Measurements from ENCODE around the gene ARPC5L.
"Not testable (repeated sequence)": the region's sequence is repeated elsewhere in the genome, so short reads cannot be mapped to it uniquely, and the experiment has no call there.

The ARPC5L gene

DNA sequence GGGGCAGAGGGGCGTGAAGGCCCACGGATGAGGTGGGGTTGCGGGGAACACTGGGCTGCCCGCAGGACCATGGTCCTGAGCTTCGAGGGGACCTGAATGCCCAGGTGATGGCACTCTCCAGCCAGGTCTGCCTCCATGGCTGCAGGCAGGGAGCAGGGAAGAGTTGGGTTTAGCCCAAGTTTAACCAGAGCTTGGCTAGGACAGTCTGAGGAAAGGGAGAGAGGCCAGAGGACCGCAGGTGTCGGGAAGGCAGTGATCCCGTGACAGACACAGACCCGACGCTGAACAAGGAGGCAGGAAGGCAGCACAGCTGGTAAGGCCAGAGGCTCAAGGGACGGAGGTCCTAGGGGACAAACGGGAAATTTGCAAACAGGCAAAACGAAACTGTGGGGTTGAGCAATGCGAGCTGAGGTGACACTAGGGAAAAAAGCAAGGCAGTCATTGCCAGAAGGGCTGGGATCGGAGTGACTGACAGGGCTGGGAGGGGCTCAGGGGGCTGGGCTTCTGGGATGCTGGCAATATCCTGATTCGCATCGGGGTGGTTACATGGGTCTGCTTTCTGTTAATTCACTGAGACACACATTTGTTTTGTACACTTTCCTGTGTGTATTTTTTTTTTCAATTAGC lies 25.0 kb downstream of the ARPC5L start:
- H3K36me3 Mint-ChIP-seq = peaks cover 40% of the 10 kb centered on the region
- H3K27ac Mint-ChIP-seq = no peak overlapping the region

DNA sequence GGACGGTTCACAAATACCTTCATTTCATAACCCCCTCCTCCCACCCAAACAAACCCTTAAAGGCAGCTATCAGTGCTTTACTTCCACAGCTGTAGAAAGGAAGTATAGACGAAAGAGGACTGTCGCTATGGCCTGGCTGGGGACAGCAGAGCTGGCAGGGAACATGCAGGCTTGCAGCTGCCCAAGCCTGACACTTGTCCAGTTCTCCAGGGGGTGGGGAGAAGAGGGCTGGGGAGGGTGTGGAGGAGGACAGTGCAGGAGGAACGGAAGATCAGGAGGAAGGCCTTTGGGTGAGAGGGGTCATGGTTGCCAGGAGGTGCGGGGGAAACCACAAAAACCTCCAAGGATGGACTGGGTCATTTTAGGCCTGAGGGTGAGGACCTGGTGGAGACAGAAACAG lies 25.9 kb downstream of the ARPC5L start:
- Mint-ChIP-seq H3K36me3 (peaks cover 43% of the 10 kb centered on the region), H3K4me1 (ENCODE audit: low read depth) (no peaks in the 10 kb centered on the region), H3K27me3 (peaks cover 9% of the 10 kb centered on the region), H3K27ac (no peak overlapping the region), H3K4me3 (no peak overlapping the region), H3K9me3 (ENCODE audit: low read depth) (no peaks in the 10 kb centered on the region)

More for the DNA sequence above, 25.0 kb downstream of the ARPC5L start:
- no peak overlapping the region for H3K4me3 Mint-ChIP-seq
- H3K9me3 Mint-ChIP-seq (ENCODE audit: low read depth) = no peaks in the 10 kb centered on the region
- H3K4me1 Mint-ChIP-seq (ENCODE audit: low read depth) = no peaks in the 10 kb centered on the region
- peaks cover 9% of the 10 kb centered on the region for H3K27me3 Mint-ChIP-seq

DNA sequence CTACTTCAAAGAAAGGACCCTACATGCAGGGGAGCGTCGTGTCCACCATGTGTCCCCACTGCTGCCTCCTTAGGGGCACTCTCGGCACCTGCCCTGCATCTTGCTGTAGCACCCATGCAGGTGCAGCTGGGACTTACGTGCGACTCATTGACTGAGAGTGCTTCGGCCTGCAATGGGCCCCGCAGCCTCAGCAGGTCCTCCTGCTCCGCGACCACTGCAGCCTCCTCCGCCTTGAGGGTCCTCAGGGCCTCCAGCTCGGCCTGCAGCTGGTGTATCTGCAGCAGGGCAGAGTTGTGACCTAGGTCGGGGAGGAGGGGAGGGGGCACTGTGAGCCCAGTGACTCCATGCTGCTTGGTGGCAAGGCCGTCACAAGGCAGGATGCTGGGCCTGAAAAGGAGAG lies 27.1 kb downstream of the ARPC5L start:
- H3K27ac Mint-ChIP-seq = no peak overlapping the region
- H3K4me3 Mint-ChIP-seq = no peak overlapping the region
- H3K4me1 Mint-ChIP-seq (ENCODE audit: low read depth) = no peaks in the 10 kb centered on the region
- H3K27me3 Mint-ChIP-seq = peaks cover 9% of the 10 kb centered on the region
- H3K36me3 Mint-ChIP-seq = peaks cover 46% of the 10 kb centered on the region
- H3K9me3 Mint-ChIP-seq (ENCODE audit: low read depth) = no peaks in the 10 kb centered on the region

DNA sequence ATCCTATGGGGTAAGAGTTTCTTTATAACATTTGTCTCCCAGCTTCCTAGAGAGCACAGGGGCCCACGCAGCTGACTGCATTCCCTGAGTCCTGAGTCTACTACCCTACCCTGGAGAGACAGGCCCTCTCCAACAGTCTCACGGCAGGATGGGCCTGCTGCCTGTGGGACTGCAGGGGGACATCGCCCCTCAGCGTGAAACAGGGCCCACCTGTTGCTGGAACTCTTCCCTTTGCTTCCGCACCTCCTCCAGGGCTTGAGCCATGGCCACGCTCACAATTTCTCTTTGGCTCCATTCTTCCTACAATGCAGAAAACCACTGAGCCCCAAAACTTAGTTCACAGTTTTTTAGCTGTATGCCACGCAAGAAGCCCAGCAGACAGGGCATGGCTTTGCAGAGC lies 28.2 kb downstream of the ARPC5L start:
- no peak overlapping the region for H3K27ac Mint-ChIP-seq
- H3K4me1 Mint-ChIP-seq (ENCODE audit: low read depth) = peaks cover 6% of the 10 kb centered on the region
- H3K4me3 Mint-ChIP-seq = no peak overlapping the region
- peaks cover 9% of the 10 kb centered on the region for H3K27me3 Mint-ChIP-seq
- peaks cover 42% of the 10 kb centered on the region for H3K36me3 Mint-ChIP-seq
- H3K9me3 Mint-ChIP-seq (ENCODE audit: low read depth) = no peaks in the 10 kb centered on the region

DNA sequence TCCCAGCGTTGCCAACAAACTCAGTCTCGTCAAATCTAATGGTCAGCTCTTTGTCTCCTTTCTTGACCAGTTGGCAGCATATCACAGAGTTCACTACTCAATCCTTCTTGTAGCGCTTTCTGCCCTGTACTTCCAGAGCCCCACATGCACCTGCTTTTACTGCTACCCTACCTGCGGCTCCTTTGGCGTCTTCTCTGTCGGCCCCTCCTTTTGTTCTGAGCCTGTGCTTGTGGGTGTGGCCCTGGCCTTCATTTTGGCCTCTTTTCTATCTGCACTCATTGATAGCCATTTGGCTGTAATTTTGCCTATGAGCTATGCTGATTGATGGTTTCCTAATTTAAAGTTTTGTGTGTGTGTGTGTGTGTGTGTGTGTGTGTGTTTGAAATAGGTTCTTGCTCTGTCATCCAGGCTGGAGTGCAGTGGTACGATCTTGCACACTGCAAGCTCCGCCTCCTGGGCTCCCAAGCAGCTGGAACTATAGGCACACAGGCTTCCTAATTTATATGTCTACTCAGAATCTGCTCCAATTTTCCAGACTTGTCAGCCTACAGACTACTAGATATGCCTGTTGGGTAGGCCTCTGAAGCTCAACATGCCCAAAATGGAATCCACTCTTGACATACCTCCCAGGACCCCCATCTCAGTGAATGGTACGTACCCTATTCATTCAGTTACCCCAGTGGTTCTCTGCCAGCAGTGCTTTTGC lies 32.3 kb downstream of the ARPC5L start:
- Mint-ChIP-seq H3K36me3 (peaks cover 32% of the 10 kb centered on the region), H3K27me3 (peaks cover 5% of the 10 kb centered on the region), H3K9me3 (ENCODE audit: low read depth) (no peaks in the 10 kb centered on the region), H3K27ac (no peak overlapping the region), H3K4me3 (no peak overlapping the region), H3K4me1 (ENCODE audit: low read depth) (peaks cover 10% of the 10 kb centered on the region)

DNA sequence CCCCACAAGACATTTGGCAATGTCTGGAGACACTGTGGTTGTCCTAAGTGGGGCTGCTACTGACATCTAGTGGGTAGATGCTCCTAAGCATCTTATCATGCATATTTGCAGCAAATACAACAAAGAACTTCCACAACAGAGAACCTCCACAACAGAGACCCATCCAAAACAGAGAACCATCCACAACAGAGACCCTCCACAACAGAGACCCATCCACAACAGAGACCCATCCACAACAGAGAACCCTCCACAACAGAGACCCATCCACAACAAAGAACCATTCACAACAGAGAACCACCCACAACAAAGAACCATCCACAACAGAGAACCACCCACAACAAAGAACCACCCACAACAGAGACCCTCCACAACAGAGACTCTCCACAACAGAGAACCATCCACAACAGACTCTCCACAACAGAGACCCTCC lies 32.8 kb downstream of the ARPC5L start:
- no peaks in the 10 kb centered on the region for H3K9me3 Mint-ChIP-seq (ENCODE audit: low read depth)
- H3K27ac Mint-ChIP-seq = no peak overlapping the region
- H3K4me1 Mint-ChIP-seq (ENCODE audit: low read depth) = peaks cover 10% of the 10 kb centered on the region
- H3K36me3 Mint-ChIP-seq = peaks cover 28% of the 10 kb centered on the region
- H3K4me3 Mint-ChIP-seq = no peak overlapping the region
- H3K27me3 Mint-ChIP-seq = peaks cover 3% of the 10 kb centered on the region

DNA sequence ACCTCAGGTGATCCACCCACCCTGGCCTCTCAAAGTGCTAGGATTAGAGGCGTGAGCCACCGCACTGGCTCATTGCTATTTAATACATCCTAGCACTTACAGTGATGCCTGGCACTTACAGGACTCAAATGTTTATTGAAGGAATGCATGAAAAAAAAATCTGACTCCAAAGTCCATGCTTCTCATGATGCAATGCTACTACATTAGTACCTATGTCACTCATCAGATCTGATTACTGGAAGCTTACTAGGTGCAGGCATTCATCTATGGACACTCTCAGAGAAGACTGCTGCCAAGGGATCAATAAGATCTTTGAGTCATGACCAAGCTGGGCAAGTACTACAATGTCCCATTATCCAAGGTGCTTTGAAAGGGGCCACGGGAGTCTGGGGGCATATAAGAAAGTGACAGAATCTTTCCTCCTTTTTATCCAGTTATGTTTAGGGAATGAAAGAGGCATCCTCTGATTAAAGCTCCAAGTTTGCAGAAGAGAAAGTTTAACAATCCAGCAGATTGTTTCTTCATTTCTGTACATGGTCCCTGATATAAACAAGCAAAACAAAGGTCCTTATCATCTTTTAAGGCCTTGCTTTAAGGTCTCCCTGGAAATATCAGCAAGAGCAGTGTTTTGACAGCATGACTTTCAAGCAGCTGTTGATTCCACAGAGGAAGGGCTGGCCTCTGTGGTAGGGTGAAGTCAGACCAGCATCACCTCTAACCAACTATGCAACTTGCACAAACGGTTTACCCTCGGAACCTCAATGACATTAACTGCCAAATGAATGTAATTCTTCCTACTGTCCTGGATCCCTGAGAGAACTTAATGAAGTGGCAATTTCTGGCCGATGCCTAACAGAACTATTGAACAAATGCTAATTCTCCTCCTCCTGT lies 35.9 kb downstream of the ARPC5L start:
- peaks cover 22% of the 10 kb centered on the region for H3K36me3 Mint-ChIP-seq
- no peak overlapping the region for H3K4me3 Mint-ChIP-seq

DNA sequence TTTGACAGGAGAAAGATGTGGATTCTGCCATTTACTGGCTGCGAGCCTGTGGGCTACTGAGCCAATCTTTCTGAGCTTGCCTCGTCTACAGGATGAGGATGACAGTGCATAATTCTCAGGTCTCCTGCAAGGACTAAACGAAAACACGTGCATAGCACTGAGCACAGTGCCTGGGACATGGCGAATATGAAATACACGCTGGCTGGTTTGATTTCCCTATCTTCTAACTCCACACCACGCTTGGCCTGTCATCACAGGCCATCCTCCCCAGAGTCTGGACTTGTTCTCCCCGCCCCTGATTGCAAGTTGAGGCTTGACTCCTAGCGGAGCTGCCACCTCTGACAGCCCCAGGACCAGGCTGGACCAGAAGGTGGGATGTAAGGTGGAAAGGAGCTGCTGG lies 37.9 kb downstream of the ARPC5L start:
- Mint-ChIP-seq H3K27me3 (peaks cover 4% of the 10 kb centered on the region), H3K4me3 (no peak overlapping the region), H3K36me3 (peaks cover 23% of the 10 kb centered on the region), H3K27ac (no peak overlapping the region), H3K4me1 (ENCODE audit: low read depth) (peaks cover 6% of the 10 kb centered on the region), H3K9me3 (ENCODE audit: low read depth) (no peaks in the 10 kb centered on the region)

More for the DNA sequence above, 35.9 kb downstream of the ARPC5L start:
- Mint-ChIP-seq H3K9me3 (ENCODE audit: low read depth) (no peaks in the 10 kb centered on the region), H3K4me1 (ENCODE audit: low read depth) (peaks cover 10% of the 10 kb centered on the region), H3K27me3 (no peaks in the 10 kb centered on the region), H3K27ac (no peak overlapping the region)

DNA sequence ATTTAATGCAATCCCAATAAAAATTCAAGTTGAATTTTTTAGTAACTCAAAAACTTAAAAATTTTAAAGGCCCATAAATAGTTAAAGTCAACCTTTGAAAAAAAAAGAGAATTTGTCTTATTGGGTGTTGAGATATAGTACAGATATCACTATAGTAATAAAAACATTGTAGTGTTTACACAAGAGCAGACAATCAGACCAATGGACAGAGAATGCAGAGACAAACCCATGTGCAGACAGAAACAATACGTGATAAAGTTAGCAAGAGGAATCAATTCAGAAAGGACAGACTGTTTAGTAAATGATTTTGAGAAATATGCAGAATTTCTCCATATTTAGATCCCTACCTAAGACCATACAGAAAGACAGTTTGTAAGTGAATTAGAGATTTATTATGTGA lies 45.0 kb downstream of the ARPC5L start:
- H3K27ac Mint-ChIP-seq = no peak overlapping the region
- H3K27me3 Mint-ChIP-seq = peaks cover 4% of the 10 kb centered on the region
- peaks cover 38% of the 10 kb centered on the region for H3K36me3 Mint-ChIP-seq
- no peaks in the 10 kb centered on the region for H3K9me3 Mint-ChIP-seq (ENCODE audit: low read depth)
- no peaks in the 10 kb centered on the region for H3K4me1 Mint-ChIP-seq (ENCODE audit: low read depth)
- no peak overlapping the region for H3K4me3 Mint-ChIP-seq

DNA sequence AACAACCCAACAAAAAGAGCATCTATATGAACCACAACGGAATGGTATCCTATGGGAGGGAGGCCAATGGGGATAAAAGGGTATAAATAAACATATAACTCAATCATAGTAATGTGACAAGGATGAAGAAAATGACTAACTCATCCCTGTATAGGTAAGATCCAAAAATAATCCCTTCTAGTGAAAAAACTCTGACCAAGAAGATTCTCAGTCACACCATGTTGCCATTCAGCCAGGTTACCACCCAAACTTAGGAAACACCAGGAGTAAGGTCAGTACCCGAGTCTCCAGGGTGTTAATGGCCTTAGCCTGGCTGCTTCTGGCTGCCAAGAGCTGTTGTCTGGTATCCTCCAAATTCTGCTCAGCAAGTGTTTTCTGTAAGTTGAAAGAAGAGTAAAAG lies 46.2 kb downstream of the ARPC5L start:
- Mint-ChIP-seq H3K36me3 (peaks cover 38% of the 10 kb centered on the region), H3K27me3 (peaks cover 2% of the 10 kb centered on the region), H3K9me3 (ENCODE audit: low read depth) (no peaks in the 10 kb centered on the region), H3K4me3 (no peak overlapping the region), H3K27ac (no peak overlapping the region), H3K4me1 (ENCODE audit: low read depth) (no peaks in the 10 kb centered on the region)

DNA sequence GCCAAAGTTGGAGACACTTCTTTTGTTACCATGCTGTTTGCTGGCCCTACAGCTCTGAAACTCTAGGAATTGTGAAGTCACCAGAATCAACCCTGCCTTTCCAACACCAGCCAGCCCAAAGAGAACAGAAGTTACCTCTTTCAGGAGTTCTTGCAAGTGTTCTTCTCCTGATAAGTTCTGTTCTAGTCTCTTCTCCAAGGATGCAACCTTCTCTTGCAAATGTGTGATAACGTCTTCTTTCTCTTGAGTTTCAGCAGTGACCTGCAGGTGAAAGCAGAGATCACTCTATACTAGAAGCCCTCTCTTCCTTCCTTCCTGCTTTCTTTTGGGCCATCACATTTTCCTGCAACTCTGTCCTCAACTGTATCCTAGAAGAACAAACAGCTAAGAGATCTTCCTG lies 49.8 kb downstream of the ARPC5L start:
- H3K4me3 Mint-ChIP-seq = no peak overlapping the region
- H3K36me3 Mint-ChIP-seq = peaks cover 44% of the 10 kb centered on the region
- H3K9me3 Mint-ChIP-seq (ENCODE audit: low read depth) = no peaks in the 10 kb centered on the region
- H3K27me3 Mint-ChIP-seq = no peaks in the 10 kb centered on the region
- H3K27ac Mint-ChIP-seq = peak overlapping the region; percentile 34
- no peaks in the 10 kb centered on the region for H3K4me1 Mint-ChIP-seq (ENCODE audit: low read depth)

DNA sequence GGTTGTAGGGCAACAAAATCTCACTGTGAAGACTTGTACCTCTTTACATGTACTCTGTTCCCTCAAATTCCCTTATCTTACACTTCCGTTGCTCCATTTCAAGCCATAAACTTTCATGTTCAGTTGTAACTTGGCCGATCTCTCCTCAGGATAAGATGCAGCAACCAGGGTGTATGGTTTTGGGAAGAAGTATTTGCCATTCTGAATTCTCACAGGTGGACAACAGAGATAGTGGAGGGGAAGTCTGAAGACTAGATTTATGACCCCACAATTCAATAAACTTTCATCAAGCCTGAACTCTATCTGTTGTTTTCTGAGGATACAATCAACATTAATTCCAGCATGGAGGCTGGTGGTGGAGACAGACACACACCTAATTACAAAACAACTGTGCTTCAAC lies 51.4 kb downstream of the ARPC5L start:
- Mint-ChIP-seq H3K36me3 (peaks cover 35% of the 10 kb centered on the region), H3K4me3 (no peak overlapping the region), H3K4me1 (ENCODE audit: low read depth) (no peaks in the 10 kb centered on the region), H3K27me3 (no peaks in the 10 kb centered on the region), H3K9me3 (ENCODE audit: low read depth) (no peaks in the 10 kb centered on the region), H3K27ac (no peak overlapping the region)

DNA sequence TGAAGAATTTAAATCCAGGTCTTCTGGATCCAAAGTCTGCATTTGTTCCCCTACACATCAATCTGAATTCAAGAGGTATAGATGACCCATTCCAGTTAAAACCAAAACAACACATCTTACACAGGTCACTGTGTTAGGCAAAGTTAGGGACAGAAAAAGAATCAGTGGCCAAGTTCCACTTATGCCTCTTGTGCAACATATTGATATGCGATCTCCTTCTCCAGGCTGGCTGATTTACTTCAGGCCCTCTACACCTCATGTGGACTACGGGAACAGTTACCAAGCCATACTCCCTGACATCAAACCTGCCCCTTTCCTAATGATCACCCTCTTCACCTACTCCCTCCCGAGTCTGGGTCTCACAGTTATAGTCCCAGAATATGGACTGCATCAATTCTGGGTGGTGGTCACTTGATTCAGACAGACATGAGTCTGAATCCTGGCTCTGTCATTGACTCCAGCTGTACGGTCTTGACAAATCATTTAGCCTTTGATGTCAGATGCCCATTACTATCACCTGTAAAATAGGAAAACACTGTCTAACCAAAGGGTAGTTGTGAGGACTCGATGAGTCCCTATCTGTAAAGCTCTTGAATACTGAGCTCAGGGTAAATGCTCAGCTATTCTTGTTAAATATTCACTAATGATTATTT lies 52.9 kb downstream of the ARPC5L start:
- no peaks in the 10 kb centered on the region for H3K27me3 Mint-ChIP-seq
- no peaks in the 10 kb centered on the region for H3K9me3 Mint-ChIP-seq (ENCODE audit: low read depth)
- H3K4me1 Mint-ChIP-seq (ENCODE audit: low read depth) = no peaks in the 10 kb centered on the region
- H3K4me3 Mint-ChIP-seq = no peak overlapping the region
- no peak overlapping the region for H3K27ac Mint-ChIP-seq
- peaks cover 34% of the 10 kb centered on the region for H3K36me3 Mint-ChIP-seq

DNA sequence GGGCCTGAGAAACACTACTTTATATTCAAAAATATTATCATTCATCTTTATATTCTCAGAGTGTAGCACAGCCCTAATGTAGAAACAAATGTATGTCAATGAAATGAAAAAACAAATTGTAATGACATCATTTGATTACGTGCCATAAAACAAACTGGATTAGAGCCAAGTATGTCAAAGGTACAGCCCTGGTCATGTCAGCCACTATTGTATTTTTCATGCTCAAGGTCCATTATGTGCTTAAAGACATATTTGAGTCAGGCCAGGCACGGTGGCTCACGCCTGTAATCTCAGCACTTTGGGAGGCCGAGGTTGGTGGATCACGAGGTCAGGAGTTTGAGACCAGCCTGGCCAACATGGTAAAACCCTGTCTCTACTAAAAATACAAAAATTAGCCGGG lies 58.5 kb downstream of the ARPC5L start:
- not testable (repeated sequence) for H3K27me3 Mint-ChIP-seq; H3K9me3 Mint-ChIP-seq (ENCODE audit: low read depth); H3K4me3 Mint-ChIP-seq; H3K27ac Mint-ChIP-seq; H3K36me3 Mint-ChIP-seq; H3K4me1 Mint-ChIP-seq (ENCODE audit: low read depth)

All from activated naive CD8-positive, alpha-beta T cell (primary cell).